ENCODE measurements around the gene GSTO2.

DNA sequence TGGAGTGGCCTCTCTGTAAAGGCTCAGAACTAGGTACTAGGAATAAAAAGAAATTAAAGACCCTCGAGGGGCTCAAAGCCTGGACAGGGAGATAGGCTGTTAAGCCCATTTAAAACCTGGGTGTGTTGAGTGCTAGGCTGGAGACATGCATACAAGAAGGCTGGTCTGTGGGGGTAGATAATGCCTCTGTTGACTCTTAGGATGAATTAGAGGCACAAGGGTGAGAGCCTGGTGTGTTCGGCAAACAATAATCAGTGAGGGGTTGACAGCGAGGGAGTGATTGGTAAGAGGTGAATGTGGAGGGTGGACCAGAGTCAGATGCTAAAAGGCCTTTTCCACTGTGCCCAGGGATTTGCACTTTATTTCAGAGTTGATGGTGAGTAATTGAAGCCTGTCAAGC, 12.7 kb downstream of the GSTO2 start:
- no peak for TF ChIP-seq POLR2A (IDR thresholded peaks at IDR 0.05)
- TF ChIP-seq, protein P1, sequence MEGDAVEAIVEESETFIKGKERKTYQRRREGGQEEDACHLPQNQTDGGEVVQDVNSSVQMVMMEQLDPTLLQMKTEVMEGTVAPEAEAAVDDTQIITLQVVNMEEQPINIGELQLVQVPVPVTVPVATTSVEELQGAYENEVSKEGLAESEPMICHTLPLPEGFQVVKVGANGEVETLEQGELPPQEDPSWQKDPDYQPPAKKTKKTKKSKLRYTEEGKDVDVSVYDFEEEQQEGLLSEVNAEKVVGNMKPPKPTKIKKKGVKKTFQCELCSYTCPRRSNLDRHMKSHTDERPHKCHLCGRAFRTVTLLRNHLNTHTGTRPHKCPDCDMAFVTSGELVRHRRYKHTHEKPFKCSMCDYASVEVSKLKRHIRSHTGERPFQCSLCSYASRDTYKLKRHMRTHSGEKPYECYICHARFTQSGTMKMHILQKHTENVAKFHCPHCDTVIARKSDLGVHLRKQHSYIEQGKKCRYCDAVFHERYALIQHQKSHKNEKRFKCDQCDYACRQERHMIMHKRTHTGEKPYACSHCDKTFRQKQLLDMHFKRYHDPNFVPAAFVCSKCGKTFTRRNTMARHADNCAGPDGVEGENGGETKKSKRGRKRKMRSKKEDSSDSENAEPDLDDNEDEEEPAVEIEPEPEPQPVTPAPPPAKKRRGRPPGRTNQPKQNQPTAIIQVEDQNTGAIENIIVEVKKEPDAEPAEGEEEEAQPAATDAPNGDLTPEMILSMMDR (IDR thresholded peaks at IDR 0.05 in 8 of 11, conservative IDR thresholded peaks at IDR 0.05 in 3 of 11) = no peak
